ENCODE measurements around the gene NMT2. TPM values are rescaled to one million over a fixed set of nuclear protein-coding genes. Genes with fewer than 3 reads are reported as not detected.

NMT2 gene
- total RNA-seq, 1 experiment from 2014 or later, result 14.3 TPM

DNA sequence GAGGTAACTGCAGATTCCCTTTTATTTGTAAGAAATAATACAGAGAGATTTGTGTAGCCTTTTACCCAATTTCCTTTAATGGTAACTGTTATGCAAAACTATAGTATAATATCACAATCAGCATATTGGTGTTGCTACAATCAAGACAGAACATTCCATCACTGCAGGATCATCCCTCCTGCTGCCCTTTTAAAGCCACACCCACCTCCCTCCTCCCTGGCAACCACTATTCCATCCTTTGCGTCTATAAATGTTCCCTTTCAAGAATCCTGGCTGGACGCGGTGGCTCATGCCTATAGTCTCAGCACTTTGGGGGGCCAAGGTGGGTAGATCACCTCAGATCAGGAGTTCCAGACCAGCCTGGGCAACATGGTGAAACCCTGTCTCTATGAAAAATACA lies 93.1 kb downstream of the NMT2 start:
- ATAC-seq (no peak), DNase-seq (ENCODE audit: low read depth, low spot score) (no peak)
- CTCF ChIA-PET, result no interaction called here
- intact Hi-C loops (cut with micrococcal nuclease; ENCODE audit: unreplicated experiment) (no loop called here), in situ Hi-C loops (cut with HindIII; ENCODE audit: low pct_unique_long_range_greater_than_20kb, low sequenced_read_pairs) (no loop called here)
- H3K27me3 ChIP-seq (ENCODE audit: control insufficient read depth, insufficient read depth, low read length), result no peaks in the 10 kb centered on the region
- H3K4me3 ChIP-seq (ENCODE audit: low read depth in 2 of 2, low read length in 2 of 2), result no peak overlapping the region
- TF ChIP-seq POLR2AphosphoS5 (IDR thresholded peaks at IDR 0.05; ENCODE audit: low read depth, low read length), result no peak
- TF ChIP-seq TCF7L2 (IDR thresholded peaks at IDR 0.05; ENCODE audit: low read depth, low read length), result no peak
- TF ChIP-seq, protein P1, sequence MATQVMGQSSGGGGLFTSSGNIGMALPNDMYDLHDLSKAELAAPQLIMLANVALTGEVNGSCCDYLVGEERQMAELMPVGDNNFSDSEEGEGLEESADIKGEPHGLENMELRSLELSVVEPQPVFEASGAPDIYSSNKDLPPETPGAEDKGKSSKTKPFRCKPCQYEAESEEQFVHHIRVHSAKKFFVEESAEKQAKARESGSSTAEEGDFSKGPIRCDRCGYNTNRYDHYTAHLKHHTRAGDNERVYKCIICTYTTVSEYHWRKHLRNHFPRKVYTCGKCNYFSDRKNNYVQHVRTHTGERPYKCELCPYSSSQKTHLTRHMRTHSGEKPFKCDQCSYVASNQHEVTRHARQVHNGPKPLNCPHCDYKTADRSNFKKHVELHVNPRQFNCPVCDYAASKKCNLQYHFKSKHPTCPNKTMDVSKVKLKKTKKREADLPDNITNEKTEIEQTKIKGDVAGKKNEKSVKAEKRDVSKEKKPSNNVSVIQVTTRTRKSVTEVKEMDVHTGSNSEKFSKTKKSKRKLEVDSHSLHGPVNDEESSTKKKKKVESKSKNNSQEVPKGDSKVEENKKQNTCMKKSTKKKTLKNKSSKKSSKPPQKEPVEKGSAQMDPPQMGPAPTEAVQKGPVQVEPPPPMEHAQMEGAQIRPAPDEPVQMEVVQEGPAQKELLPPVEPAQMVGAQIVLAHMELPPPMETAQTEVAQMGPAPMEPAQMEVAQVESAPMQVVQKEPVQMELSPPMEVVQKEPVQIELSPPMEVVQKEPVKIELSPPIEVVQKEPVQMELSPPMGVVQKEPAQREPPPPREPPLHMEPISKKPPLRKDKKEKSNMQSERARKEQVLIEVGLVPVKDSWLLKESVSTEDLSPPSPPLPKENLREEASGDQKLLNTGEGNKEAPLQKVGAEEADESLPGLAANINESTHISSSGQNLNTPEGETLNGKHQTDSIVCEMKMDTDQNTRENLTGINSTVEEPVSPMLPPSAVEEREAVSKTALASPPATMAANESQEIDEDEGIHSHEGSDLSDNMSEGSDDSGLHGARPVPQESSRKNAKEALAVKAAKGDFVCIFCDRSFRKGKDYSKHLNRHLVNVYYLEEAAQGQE (IDR thresholded peaks at IDR 0.05; ENCODE audit: insufficient read depth in 1 of 2, low read depth in 2 of 2, low read length in 1 of 2), result no peak
- TF ChIP-seq SIN3A (IDR thresholded peaks at IDR 0.05; ENCODE audit: borderline replicate concordance, insufficient read depth, low read depth, low read length), result no peak
- TF ChIP-seq, protein P2, sequence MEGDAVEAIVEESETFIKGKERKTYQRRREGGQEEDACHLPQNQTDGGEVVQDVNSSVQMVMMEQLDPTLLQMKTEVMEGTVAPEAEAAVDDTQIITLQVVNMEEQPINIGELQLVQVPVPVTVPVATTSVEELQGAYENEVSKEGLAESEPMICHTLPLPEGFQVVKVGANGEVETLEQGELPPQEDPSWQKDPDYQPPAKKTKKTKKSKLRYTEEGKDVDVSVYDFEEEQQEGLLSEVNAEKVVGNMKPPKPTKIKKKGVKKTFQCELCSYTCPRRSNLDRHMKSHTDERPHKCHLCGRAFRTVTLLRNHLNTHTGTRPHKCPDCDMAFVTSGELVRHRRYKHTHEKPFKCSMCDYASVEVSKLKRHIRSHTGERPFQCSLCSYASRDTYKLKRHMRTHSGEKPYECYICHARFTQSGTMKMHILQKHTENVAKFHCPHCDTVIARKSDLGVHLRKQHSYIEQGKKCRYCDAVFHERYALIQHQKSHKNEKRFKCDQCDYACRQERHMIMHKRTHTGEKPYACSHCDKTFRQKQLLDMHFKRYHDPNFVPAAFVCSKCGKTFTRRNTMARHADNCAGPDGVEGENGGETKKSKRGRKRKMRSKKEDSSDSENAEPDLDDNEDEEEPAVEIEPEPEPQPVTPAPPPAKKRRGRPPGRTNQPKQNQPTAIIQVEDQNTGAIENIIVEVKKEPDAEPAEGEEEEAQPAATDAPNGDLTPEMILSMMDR (IDR thresholded peaks at IDR 0.05), result no peak
- POLR2A ChIA-PET, result no interaction called here
- 0 out of 2 replicates have a peak, but pooled peaks cover 3% of the 10 kb centered on the region for H3K9me3 ChIP-seq (ENCODE audit: control insufficient read depth, insufficient read depth, low read depth, low read length)
- BruUV-seq (replicated peaks), result no TSS peak
- no peak overlapping the region for H3K27ac ChIP-seq (ENCODE audit: low read length)
- H3K36me3 ChIP-seq (ENCODE audit: control insufficient read depth, insufficient read depth, low read length), result no peaks in the 10 kb centered on the region
- no peaks in the 10 kb centered on the region for H3K4me1 ChIP-seq (ENCODE audit: control insufficient read depth, insufficient read depth, low read length)

GRCh38 chr10:15072358-15072757 lies 96.1 kb downstream of the NMT2 start:
- in situ Hi-C loops (cut with HindIII; ENCODE audit: low pct_unique_long_range_greater_than_20kb, low sequenced_read_pairs), result no loop called here
- no TSS peak for BruUV-seq (replicated peaks)
- Histone ChIP-seq H3K4me3 (ENCODE audit: low read depth in 2 of 2, low read length in 2 of 2) (no peak overlapping the region), H3K27me3 (ENCODE audit: control insufficient read depth, insufficient read depth, low read length) (no peaks in the 10 kb centered on the region), H3K9me3 (ENCODE audit: control insufficient read depth, insufficient read depth, low read depth, low read length) (0 out of 2 replicates have a peak, but pooled peaks cover 3% of the 10 kb centered on the region), H3K4me1 (ENCODE audit: control insufficient read depth, insufficient read depth, low read length) (no peaks in the 10 kb centered on the region), H3K27ac (ENCODE audit: low read length) (no peak overlapping the region), H3K36me3 (ENCODE audit: control insufficient read depth, insufficient read depth, low read length) (no peaks in the 10 kb centered on the region)
- intact Hi-C loops (cut with micrococcal nuclease; ENCODE audit: unreplicated experiment), result no loop called here
- no peak for ATAC-seq
- ChIA-PET CTCF (no interaction called here), POLR2A (no interaction called here)
- TF ChIP-seq, protein P1 (IDR thresholded peaks at IDR 0.05; ENCODE audit: insufficient read depth in 1 of 2, low read depth in 2 of 2, low read length in 1 of 2), result no peak
- TF ChIP-seq POLR2AphosphoS5 (IDR thresholded peaks at IDR 0.05; ENCODE audit: low read depth, low read length) (no peak), SIN3A (IDR thresholded peaks at IDR 0.05; ENCODE audit: borderline replicate concordance, insufficient read depth, low read depth, low read length) (no peak), TCF7L2 (IDR thresholded peaks at IDR 0.05; ENCODE audit: low read depth, low read length) (no peak)
- TF ChIP-seq, protein P2 (IDR thresholded peaks at IDR 0.05), result no peak
- DNase-seq (ENCODE audit: low read depth, low spot score), result no peak

All from Panc1 (cell line).